ENCODE data around the gene RHBG. TPM values are rescaled to one million over a fixed set of nuclear protein-coding genes. Genes with fewer than 3 reads are reported as not detected.
"Not testable (repeated sequence)": the region's sequence is repeated elsewhere in the genome, so short reads cannot be mapped to it uniquely, and the experiment has no call there.

RHBG gene
- total RNA-seq, 1 experiment from 2014 or later = 1.5 TPM

- Histone ChIP-seq H2BK20ac (ENCODE audit: low read depth, low read length, poor library complexity, severe bottlenecking) (no peak overlapping the region), H3K4me1 (ENCODE audit: insufficient read depth, low read length) (no peaks in the 10 kb centered on the region), H3K9me3 (ENCODE audit: control insufficient read depth, low read depth, low read length) (no peaks in the 10 kb centered on the region), H3K79me1 (ENCODE audit: insufficient read depth, low read depth, low read length, poor library complexity, severe bottlenecking) (no peaks in the 10 kb centered on the region), H3K14ac (ENCODE audit: insufficient read depth, low read length) (no peak overlapping the region), H3K23ac (ENCODE audit: insufficient read length, low read depth, low read length) (no peak overlapping the region), H2AK5ac (ENCODE audit: insufficient read length, low read length) (no peak overlapping the region), H4K91ac (ENCODE audit: insufficient read length, low read depth, low read length) (no peak overlapping the region), H2BK5ac (ENCODE audit: insufficient read length, low read length) (no peak overlapping the region), H3K27ac (ENCODE audit: insufficient read length, low read depth, low read length) (no peak overlapping the region), H2BK120ac (ENCODE audit: low read depth, low read length, poor library complexity, severe bottlenecking) (no peak overlapping the region), H4K8ac (replicated peaks; ENCODE audit: insufficient read length, low read depth, low read length) (no peak overlapping the region), H3K79me2 (ENCODE audit: insufficient read depth, low read length) (no peaks in the 10 kb centered on the region), H3K18ac (ENCODE audit: insufficient read length, low read depth, low read length) (no peak overlapping the region), H3K4me2 (ENCODE audit: insufficient read depth, insufficient read length, low read length) (no peak overlapping the region), H3K56ac (ENCODE audit: insufficient read length, low read depth, low read length) (no peak overlapping the region), H4K5ac (ENCODE audit: insufficient read length, low read depth, low read length) (no peak overlapping the region), H3K9ac (ENCODE audit: extremely low read depth, insufficient read length, low read length) (no peak overlapping the region), H4K20me1 (ENCODE audit: control insufficient read depth, insufficient read depth, insufficient read length) (no peaks in the 10 kb centered on the region), H3K27me3 (ENCODE audit: insufficient read depth, low read length) (no peaks in the 10 kb centered on the region), H3K23me2 (ENCODE audit: insufficient read length, low read depth, low read length, poor library complexity, severe bottlenecking) (no peaks in the 10 kb centered on the region), H2AFZ (ENCODE audit: low read length) (no peak overlapping the region), H3K4ac (ENCODE audit: low read depth, low read length) (no peak overlapping the region), H2BK12ac (ENCODE audit: insufficient read length, low read depth, low read length) (no peak overlapping the region), H3T11ph (ENCODE audit: low read length) (no peak overlapping the region), H2BK15ac (ENCODE audit: low read depth, low read length) (no peak overlapping the region)
- DNase-seq = no peak
- WGBS (ENCODE audit: extremely low coverage, insufficient read length, low lambda C conversion rate) = no CpG with 5 or more reads among the region's 4 CpGs
- Mint-ChIP-seq H3K9me3 (no peaks in the 10 kb centered on the region), H3K27me3 (ENCODE audit: low read depth) (peaks cover 4% of the 10 kb centered on the region), H3K36me3 (ENCODE audit: insufficient read depth in 1 of 3, low read depth in 3 of 3) (no peaks in the 10 kb centered on the region), H3K4me1 (peaks cover 0 to 3% of the 10 kb centered on the region in 2 experiments; a peak in 1 of 4 replicates), H3K27ac (no peak overlapping the region), H3K4me3 (no peak overlapping the region)
- TF ChIP-seq CTCF (conservative IDR thresholded peaks at IDR 0.05) = no peak
These were observed 21.7 kb upstream of the RHBG start for GRCh38 chr1:156347331-156347730.

GRCh38 chr1:156352481-156352880 lies 16.5 kb upstream of the RHBG start:
- not testable (repeated sequence) for H3K36me3 Mint-ChIP-seq (ENCODE audit: insufficient read depth in 1 of 3, low read depth in 3 of 3); H4K91ac ChIP-seq (ENCODE audit: insufficient read length, low read depth, low read length); H3K18ac ChIP-seq (ENCODE audit: insufficient read length, low read depth, low read length); H3K27me3 ChIP-seq (ENCODE audit: insufficient read depth, low read length); H3K9ac ChIP-seq (ENCODE audit: extremely low read depth, insufficient read length, low read length); H2AK5ac ChIP-seq (ENCODE audit: insufficient read length, low read length); H4K5ac ChIP-seq (ENCODE audit: insufficient read length, low read depth, low read length); H2BK5ac ChIP-seq (ENCODE audit: insufficient read length, low read length); H3K79me1 ChIP-seq (ENCODE audit: insufficient read depth, low read depth, low read length, poor library complexity, severe bottlenecking); H3K27ac ChIP-seq (ENCODE audit: insufficient read length, low read depth, low read length); H3K23ac ChIP-seq (ENCODE audit: insufficient read length, low read depth, low read length); H3K4me2 ChIP-seq (ENCODE audit: insufficient read depth, insufficient read length, low read length); H3K9me3 ChIP-seq (ENCODE audit: control insufficient read depth, low read depth, low read length); H2BK12ac ChIP-seq (ENCODE audit: insufficient read length, low read depth, low read length); H3K27ac Mint-ChIP-seq; H2BK20ac ChIP-seq (ENCODE audit: low read depth, low read length, poor library complexity, severe bottlenecking); H3K4me3 Mint-ChIP-seq; H3K4ac ChIP-seq (ENCODE audit: low read depth, low read length); H3K4me1 Mint-ChIP-seq; H2BK15ac ChIP-seq (ENCODE audit: low read depth, low read length); H4K8ac ChIP-seq (replicated peaks; ENCODE audit: insufficient read length, low read depth, low read length); H3K23me2 ChIP-seq (ENCODE audit: insufficient read length, low read depth, low read length, poor library complexity, severe bottlenecking); H3K79me2 ChIP-seq (ENCODE audit: insufficient read depth, low read length); H3K4me1 ChIP-seq (ENCODE audit: insufficient read depth, low read length); H3T11ph ChIP-seq (ENCODE audit: low read length); H4K20me1 ChIP-seq (ENCODE audit: control insufficient read depth, insufficient read depth, insufficient read length); H3K14ac ChIP-seq (ENCODE audit: insufficient read depth, low read length); DNase-seq; H2AFZ ChIP-seq (ENCODE audit: low read length); H2BK120ac ChIP-seq (ENCODE audit: low read depth, low read length, poor library complexity, severe bottlenecking); H3K56ac ChIP-seq (ENCODE audit: insufficient read length, low read depth, low read length); H3K9me3 Mint-ChIP-seq
- peaks cover 15% of the 10 kb centered on the region for H3K27me3 Mint-ChIP-seq (ENCODE audit: low read depth)
- no CpG with 5 or more reads among the region's 13 CpGs for WGBS (ENCODE audit: extremely low coverage, insufficient read length, low lambda C conversion rate)
